GM23338 (cell line): Measurements from ENCODE around the gene DIP2C. TPM values are rescaled to one million over a fixed set of nuclear protein-coding genes. Genes with fewer than 3 reads are reported as not detected.

ENCODE experiments used
- ATAC-seq: fragments of 200-7000 bp; cut with Tn5 transposase; 3 replicates; pipeline ENCODE4 v1.9.1; 2020
- DNase-seq: peaks from one replicate; pipeline ENCODE4 v3.0.0-alpha.2; 2015; ENCODE audit warnings: low spot score
- H2AFZ ChIP-seq: fragments of 200-600 bp; sonication (generic); 2 replicates; pipeline ENCODE4 v1.8.0; 2016; ENCODE audit warnings: antibody characterized with exemption, mild to moderate bottlenecking, moderate library complexity
- H3F3A ChIP-seq: fragments of 200-600 bp; sonication (generic); replicated peaks from 2 replicates; pipeline ENCODE4 v1.8.0; 2017; ENCODE audit warnings: antibody characterized with exemption, mixed run types, low read depth
- H3K27ac ChIP-seq: fragments of 200-600 bp; sonication (generic); 2 replicates; pipeline ENCODE4 v1.6.1; 2016; ENCODE audit warnings: low read depth
- H3K27me3 ChIP-seq: fragments of 200-600 bp; sonication (generic); 2 replicates; pipeline ENCODE4 v1.8.0; 2016; ENCODE audit warnings: mild to moderate bottlenecking, mixed run types, moderate library complexity; ENCODE audit not compliant: insufficient read depth
- H3K36me3 ChIP-seq: fragments of 200-600 bp; sonication (generic); 2 replicates; pipeline ENCODE4 v1.8.0; 2016; ENCODE audit warnings: mild to moderate bottlenecking; ENCODE audit not compliant: insufficient read depth
- H3K4me1 ChIP-seq: fragments of 200-600 bp; sonication (generic); 2 replicates; pipeline ENCODE4 v1.8.0; 2016; ENCODE audit warnings: mild to moderate bottlenecking, moderate library complexity; ENCODE audit not compliant: insufficient read depth
- H3K4me2 ChIP-seq: fragments of 200-600 bp; sonication (generic); 2 replicates; pipeline ENCODE4 v1.7.1; 2017; ENCODE audit warnings: mixed run types
- H3K4me3 ChIP-seq: fragments of 200-600 bp; sonication (generic); 2 replicates; pipeline ENCODE4 v1.6.1; 2016; ENCODE audit warnings: mixed run types
- H3K79me2 ChIP-seq: fragments of 200-600 bp; sonication (generic); replicated peaks from 2 replicates; pipeline ENCODE4 v1.8.0; 2017; ENCODE audit warnings: mild to moderate bottlenecking; ENCODE audit not compliant: insufficient read depth
- H3K9me2 ChIP-seq: fragments of 200-600 bp; sonication (generic); 2 replicates; pipeline ENCODE4 v1.8.0; 2017; ENCODE audit not compliant: insufficient read depth
- H4K20me1 ChIP-seq: fragments of 200-600 bp; sonication (generic); replicated peaks from 2 replicates; pipeline ENCODE4 v1.8.0; 2017; ENCODE audit warnings: mild to moderate bottlenecking; ENCODE audit not compliant: insufficient read depth
- H3K27ac Mint-ChIP-seq: 2 replicates; pipeline ENCODE4 v1.8.0; 2020; ENCODE audit warnings: inconsistent platforms, mild to moderate bottlenecking, moderate library complexity, mixed read lengths
- H3K27me3 Mint-ChIP-seq: 3 replicates; pipeline ENCODE4 v1.8.0; 2022; ENCODE audit warnings: low read depth, mild to moderate bottlenecking, moderate library complexity, mixed read lengths, inconsistent platforms; ENCODE audit not compliant: insufficient read depth, poor library complexity
- H3K36me3 Mint-ChIP-seq: 3 replicates; pipeline ENCODE4 v1.8.0; 2021; ENCODE audit warnings: low read depth, mild to moderate bottlenecking, inconsistent platforms, moderate library complexity, mixed read lengths
- H3K4me1 Mint-ChIP-seq: 3 replicates; pipeline ENCODE4 v1.8.0; 2020; ENCODE audit warnings: mild to moderate bottlenecking, inconsistent platforms, mixed read lengths
- H3K4me3 Mint-ChIP-seq: 3 replicates; pipeline ENCODE4 v1.8.0; 2021; ENCODE audit warnings: moderate library complexity, mild to moderate bottlenecking, inconsistent platforms, mixed read lengths
- H3K9me3 Mint-ChIP-seq: 3 replicates; pipeline ENCODE4 v1.8.0; 2020; ENCODE audit warnings: moderate library complexity, mild to moderate bottlenecking, inconsistent platforms, mixed read lengths
- CREB1 ChIP-seq: fragments of 250-450 bp; sonication (Bioruptor Pico); IDR thresholded peaks from 2 replicates; pipeline ENCODE4 v1.5.0; 2020; ENCODE audit warnings: low read depth, mild to moderate bottlenecking, moderate library complexity
- EZH2 ChIP-seq: fragments of 200-600 bp; sonication (generic); IDR thresholded peaks from one replicate; pipeline ENCODE4 v1.8.0; 2017; ENCODE audit warnings: antibody characterized with exemption, mild to moderate bottlenecking, low read depth; ENCODE audit not compliant: unreplicated experiment
- EZH2phosphoT487 ChIP-seq: fragments of 200-600 bp; sonication (generic); IDR thresholded peaks from one replicate; pipeline ENCODE4 v1.8.1; 2018; ENCODE audit warnings: antibody characterized with exemption; ENCODE audit not compliant: unreplicated experiment
- JUNB ChIP-seq: IDR thresholded peaks from one replicate; pipeline ENCODE4 v1.6.1; 2016; ENCODE audit warnings: antibody characterized with exemption; ENCODE audit not compliant: unreplicated experiment
- NANOG ChIP-seq: IDR thresholded peaks from 2 replicates; pipeline ENCODE4 v1.6.1; 2016; ENCODE audit warnings: antibody characterized with exemption, borderline replicate concordance
- POLR2AphosphoS5 ChIP-seq: IDR thresholded peaks from 2 replicates; pipeline ENCODE4 v1.6.1; 2016; ENCODE audit warnings: antibody characterized with exemption, low read depth
- STAT1 ChIP-seq: IDR thresholded peaks from one replicate; pipeline ENCODE4 v1.6.1; 2016; ENCODE audit warnings: antibody characterized with exemption; ENCODE audit not compliant: unreplicated experiment
- ZNF114 ChIP-seq: fragments of 250-450 bp; sonication (Bioruptor Pico); IDR thresholded peaks from 2 replicates; pipeline ENCODE4 v1.5.0; 2020; ENCODE audit warnings: mild to moderate bottlenecking, moderate library complexity
- ZNF331 ChIP-seq: fragments of 250-450 bp; sonication (Bioruptor Pico); IDR thresholded peaks from 2 replicates; pipeline ENCODE4 v1.5.0; 2020; ENCODE audit warnings: low read depth, mild to moderate bottlenecking, moderate library complexity
- polyA plus RNA-seq: library from polyadenylated mRNA; unstranded; fragments of >200 nt; fragmentation: Nextera tagmentation; extraction: Ambion mirVana; gene quantifications from 2 replicates; pipeline ENCODE4 v1.2.1, GENCODE V29; 2016
- total RNA-seq: library from RNA; depleted of rRNA; stranded (reverse); fragments of >200 nt; shearing (Covaris generic); gene quantifications from 2 replicates; pipeline ENCODE4 v1.2.3, GENCODE V29; 2014
- TF ChIP-seq, protein P1 (sequence below): IDR thresholded peaks from 2 replicates; pipeline ENCODE4 v1.6.1; 2016; ENCODE audit warnings: antibody characterized with exemption
- TF ChIP-seq, protein P2 (sequence below), 2 experiments: fragments of 200-600 bp in 1 of 2; sonication (generic) in 1 of 2; conservative IDR thresholded peaks; 2 replicates each; pipeline versions ENCODE4 v1.5.1 to v1.6.1; 2016 to 2017; ENCODE audit warnings: antibody characterized with exemption in 2 of 2, low read depth in 2 of 2, mild to moderate bottlenecking in 2 of 2, moderate library complexity in 1 of 2
- TF ChIP-seq, protein P3 (sequence below): IDR thresholded peaks from one replicate; pipeline ENCODE4 v1.6.1; 2018; ENCODE audit warnings: antibody characterized with exemption; ENCODE audit not compliant: unreplicated experiment
- TF ChIP-seq, protein P4 (sequence below): fragments of 250-450 bp; sonication (Bioruptor Pico); IDR thresholded peaks from 2 replicates; pipeline ENCODE4 v1.5.0; 2020; ENCODE audit warnings: mild to moderate bottlenecking, moderate library complexity

DIP2C gene
- total and polyA plus RNA-seq, 2 experiments from 2014 or later = 5.1 to 7.7 TPM

DNA sequence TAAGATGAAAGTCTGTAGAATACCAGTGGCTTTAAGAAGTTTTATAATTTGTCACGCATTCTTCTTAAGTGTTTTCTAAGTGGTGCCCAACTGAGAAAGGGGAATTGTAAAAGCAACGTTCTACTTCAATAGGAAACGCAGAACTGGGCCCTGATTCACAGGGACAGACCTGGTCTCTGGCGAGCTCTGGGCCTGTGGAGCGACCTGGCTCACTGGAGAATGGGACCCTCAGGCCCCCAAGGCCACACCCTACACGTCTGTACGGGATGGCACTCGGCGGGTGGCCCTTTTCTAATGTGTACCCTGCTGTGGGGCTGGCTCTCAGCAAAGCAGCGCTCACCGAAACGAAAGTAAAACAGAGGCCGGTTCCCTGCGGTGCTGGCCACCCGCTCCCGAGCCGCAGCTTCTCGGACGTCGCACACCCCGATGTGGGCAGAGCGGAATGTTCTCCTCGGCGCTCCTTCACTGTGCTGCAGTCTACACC is 205.0 kb downstream of the DIP2C start:
- Histone ChIP-seq H2AFZ (no peak overlapping the region), H3K4me3 (no peak overlapping the region), H3K4me2 (no peak overlapping the region), H3K79me2 (no peaks in the 10 kb centered on the region), H4K20me1 (no peaks in the 10 kb centered on the region; the same call in none of the 2 replicates), H3K27me3 (no peaks in the 10 kb centered on the region), H3K4me1 (no peaks in the 10 kb centered on the region), H3K9me2 (no peaks in the 10 kb centered on the region), H3K27ac (no peak overlapping the region), H3F3A (no peaks in the 10 kb centered on the region), H3K36me3 (no peaks in the 10 kb centered on the region)
- Mint-ChIP-seq H3K27ac (no peak overlapping the region), H3K36me3 (no peaks in the 10 kb centered on the region), H3K9me3 (no peaks in the 10 kb centered on the region), H3K27me3 (peaks cover 4% of the 10 kb centered on the region), H3K4me1 (peaks cover 22% of the 10 kb centered on the region), H3K4me3 (no peak overlapping the region)
- ATAC-seq (peak; percentile 80), DNase-seq (no peak)
- TF ChIP-seq, protein P1, sequence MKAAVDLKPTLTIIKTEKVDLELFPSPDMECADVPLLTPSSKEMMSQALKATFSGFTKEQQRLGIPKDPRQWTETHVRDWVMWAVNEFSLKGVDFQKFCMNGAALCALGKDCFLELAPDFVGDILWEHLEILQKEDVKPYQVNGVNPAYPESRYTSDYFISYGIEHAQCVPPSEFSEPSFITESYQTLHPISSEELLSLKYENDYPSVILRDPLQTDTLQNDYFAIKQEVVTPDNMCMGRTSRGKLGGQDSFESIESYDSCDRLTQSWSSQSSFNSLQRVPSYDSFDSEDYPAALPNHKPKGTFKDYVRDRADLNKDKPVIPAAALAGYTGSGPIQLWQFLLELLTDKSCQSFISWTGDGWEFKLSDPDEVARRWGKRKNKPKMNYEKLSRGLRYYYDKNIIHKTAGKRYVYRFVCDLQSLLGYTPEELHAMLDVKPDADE = no peak
- TF ChIP-seq STAT1 (no peak), POLR2AphosphoS5 (no peak), ZNF114 (no peak), ZNF331 (CRISPR knock-in tag) (no peak), CREB1 (CRISPR knock-in tag) (no peak), EZH2 (no peak), JUNB (no peak), NANOG (no peak), EZH2phosphoT487 (no peak)
- TF ChIP-seq, protein P2, sequence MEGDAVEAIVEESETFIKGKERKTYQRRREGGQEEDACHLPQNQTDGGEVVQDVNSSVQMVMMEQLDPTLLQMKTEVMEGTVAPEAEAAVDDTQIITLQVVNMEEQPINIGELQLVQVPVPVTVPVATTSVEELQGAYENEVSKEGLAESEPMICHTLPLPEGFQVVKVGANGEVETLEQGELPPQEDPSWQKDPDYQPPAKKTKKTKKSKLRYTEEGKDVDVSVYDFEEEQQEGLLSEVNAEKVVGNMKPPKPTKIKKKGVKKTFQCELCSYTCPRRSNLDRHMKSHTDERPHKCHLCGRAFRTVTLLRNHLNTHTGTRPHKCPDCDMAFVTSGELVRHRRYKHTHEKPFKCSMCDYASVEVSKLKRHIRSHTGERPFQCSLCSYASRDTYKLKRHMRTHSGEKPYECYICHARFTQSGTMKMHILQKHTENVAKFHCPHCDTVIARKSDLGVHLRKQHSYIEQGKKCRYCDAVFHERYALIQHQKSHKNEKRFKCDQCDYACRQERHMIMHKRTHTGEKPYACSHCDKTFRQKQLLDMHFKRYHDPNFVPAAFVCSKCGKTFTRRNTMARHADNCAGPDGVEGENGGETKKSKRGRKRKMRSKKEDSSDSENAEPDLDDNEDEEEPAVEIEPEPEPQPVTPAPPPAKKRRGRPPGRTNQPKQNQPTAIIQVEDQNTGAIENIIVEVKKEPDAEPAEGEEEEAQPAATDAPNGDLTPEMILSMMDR (conservative IDR thresholded peaks at IDR 0.05; ENCODE audit: low read depth in 2 of 2) = no peak
- TF ChIP-seq, protein P3, sequence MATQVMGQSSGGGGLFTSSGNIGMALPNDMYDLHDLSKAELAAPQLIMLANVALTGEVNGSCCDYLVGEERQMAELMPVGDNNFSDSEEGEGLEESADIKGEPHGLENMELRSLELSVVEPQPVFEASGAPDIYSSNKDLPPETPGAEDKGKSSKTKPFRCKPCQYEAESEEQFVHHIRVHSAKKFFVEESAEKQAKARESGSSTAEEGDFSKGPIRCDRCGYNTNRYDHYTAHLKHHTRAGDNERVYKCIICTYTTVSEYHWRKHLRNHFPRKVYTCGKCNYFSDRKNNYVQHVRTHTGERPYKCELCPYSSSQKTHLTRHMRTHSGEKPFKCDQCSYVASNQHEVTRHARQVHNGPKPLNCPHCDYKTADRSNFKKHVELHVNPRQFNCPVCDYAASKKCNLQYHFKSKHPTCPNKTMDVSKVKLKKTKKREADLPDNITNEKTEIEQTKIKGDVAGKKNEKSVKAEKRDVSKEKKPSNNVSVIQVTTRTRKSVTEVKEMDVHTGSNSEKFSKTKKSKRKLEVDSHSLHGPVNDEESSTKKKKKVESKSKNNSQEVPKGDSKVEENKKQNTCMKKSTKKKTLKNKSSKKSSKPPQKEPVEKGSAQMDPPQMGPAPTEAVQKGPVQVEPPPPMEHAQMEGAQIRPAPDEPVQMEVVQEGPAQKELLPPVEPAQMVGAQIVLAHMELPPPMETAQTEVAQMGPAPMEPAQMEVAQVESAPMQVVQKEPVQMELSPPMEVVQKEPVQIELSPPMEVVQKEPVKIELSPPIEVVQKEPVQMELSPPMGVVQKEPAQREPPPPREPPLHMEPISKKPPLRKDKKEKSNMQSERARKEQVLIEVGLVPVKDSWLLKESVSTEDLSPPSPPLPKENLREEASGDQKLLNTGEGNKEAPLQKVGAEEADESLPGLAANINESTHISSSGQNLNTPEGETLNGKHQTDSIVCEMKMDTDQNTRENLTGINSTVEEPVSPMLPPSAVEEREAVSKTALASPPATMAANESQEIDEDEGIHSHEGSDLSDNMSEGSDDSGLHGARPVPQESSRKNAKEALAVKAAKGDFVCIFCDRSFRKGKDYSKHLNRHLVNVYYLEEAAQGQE = no peak
- TF ChIP-seq, protein P4, sequence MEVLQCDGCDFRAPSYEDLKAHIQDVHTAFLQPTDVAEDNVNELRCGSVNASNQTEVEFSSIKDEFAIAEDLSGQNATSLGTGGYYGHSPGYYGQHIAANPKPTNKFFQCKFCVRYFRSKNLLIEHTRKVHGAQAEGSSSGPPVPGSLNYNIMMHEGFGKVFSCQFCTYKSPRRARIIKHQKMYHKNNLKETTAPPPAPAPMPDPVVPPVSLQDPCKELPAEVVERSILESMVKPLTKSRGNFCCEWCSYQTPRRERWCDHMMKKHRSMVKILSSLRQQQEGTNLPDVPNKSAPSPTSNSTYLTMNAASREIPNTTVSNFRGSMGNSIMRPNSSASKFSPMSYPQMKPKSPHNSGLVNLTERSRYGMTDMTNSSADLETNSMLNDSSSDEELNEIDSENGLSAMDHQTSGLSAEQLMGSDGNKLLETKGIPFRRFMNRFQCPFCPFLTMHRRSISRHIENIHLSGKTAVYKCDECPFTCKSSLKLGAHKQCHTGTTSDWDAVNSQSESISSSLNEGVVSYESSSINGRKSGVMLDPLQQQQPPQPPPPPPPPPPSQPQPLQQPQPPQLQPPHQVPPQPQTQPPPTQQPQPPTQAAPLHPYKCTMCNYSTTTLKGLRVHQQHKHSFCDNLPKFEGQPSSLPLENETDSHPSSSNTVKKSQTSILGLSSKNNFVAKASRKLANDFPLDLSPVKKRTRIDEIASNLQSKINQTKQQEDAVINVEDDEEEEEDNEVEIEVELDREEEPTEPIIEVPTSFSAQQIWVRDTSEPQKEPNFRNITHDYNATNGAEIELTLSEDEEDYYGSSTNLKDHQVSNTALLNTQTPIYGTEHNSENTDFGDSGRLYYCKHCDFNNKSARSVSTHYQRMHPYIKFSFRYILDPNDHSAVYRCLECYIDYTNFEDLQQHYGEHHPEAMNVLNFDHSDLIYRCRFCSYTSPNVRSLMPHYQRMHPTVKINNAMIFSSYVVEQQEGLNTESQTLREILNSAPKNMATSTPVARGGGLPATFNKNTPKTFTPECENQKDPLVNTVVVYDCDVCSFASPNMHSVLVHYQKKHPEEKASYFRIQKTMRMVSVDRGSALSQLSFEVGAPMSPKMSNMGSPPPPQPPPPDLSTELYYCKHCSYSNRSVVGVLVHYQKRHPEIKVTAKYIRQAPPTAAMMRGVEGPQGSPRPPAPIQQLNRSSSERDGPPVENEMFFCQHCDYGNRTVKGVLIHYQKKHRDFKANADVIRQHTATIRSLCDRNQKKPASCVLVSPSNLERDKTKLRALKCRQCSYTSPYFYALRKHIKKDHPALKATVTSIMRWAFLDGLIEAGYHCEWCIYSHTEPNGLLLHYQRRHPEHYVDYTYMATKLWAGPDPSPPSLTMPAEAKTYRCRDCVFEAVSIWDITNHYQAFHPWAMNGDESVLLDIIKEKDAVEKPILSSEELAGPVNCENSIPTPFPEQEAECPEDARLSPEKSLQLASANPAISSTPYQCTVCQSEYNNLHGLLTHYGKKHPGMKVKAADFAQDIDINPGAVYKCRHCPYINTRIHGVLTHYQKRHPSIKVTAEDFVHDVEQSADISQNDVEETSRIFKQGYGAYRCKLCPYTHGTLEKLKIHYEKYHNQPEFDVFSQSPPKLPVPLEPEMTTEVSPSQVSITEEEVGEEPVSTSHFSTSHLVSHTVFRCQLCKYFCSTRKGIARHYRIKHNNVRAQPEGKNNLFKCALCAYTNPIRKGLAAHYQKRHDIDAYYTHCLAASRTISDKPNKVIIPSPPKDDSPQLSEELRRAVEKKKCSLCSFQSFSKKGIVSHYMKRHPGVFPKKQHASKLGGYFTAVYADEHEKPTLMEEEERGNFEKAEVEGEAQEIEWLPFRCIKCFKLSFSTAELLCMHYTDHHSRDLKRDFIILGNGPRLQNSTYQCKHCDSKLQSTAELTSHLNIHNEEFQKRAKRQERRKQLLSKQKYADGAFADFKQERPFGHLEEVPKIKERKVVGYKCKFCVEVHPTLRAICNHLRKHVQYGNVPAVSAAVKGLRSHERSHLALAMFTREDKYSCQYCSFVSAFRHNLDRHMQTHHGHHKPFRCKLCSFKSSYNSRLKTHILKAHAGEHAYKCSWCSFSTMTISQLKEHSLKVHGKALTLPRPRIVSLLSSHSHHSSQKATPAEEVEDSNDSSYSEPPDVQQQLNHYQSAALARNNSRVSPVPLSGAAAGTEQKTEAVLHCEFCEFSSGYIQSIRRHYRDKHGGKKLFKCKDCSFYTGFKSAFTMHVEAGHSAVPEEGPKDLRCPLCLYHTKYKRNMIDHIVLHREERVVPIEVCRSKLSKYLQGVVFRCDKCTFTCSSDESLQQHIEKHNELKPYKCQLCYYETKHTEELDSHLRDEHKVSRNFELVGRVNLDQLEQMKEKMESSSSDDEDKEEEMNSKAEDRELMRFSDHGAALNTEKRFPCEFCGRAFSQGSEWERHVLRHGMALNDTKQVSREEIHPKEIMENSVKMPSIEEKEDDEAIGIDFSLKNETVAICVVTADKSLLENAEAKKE (CRISPR knock-in tag) = no peak
